Activated CD4-positive, alpha-beta T cell treated with anti-CD3 and anti-CD28 coated beads for 4 hours (primary cell): Measurements from ENCODE around the gene NTM.

Experiments
- DNase-seq, 2 donors: peaks; one replicate each; pipeline ENCODE4 v3.0.0-alpha.2; 2020

The NTM gene

DNA sequence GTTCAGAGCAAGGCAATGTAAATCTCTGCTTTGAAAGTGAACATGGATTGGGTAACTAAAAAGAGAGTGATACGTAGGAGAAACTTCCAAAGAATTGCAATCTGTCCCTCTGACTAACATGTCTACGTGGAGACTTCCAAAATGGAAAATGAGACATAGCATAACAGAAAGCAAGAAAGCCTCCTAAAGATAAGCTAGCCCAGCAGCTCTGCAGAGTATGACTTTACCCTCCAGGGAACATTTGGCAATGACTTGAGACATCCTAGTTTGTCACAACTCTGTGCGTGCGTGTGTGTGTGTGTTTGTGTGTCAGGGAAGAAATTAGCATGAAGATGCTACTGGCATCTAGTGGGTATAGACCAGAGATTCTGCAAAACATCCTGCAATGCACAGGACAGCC lies 817.4 kb downstream of the NTM start:
- DNase-seq: no peak

DNA sequence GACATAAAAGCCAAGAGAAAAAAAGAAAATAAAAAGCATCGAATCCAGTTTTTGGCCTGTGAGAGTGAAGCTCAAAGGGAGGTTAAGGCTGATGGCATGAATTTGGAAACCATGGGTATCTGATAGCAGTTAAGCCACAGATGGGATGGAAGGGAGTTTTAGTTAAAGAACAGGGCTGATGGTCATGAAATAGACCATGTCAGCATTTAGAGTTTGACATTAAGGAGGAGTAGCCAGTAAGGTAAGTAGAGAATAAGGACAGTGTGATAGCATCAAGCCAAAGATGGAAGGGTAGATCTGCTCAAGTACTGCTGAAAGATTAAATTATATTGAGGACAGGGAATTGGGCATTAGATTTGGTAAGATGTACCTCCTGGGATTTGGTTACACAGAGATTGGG lies 826.5 kb downstream of the NTM start:
- DNase-seq: no peak

DNA sequence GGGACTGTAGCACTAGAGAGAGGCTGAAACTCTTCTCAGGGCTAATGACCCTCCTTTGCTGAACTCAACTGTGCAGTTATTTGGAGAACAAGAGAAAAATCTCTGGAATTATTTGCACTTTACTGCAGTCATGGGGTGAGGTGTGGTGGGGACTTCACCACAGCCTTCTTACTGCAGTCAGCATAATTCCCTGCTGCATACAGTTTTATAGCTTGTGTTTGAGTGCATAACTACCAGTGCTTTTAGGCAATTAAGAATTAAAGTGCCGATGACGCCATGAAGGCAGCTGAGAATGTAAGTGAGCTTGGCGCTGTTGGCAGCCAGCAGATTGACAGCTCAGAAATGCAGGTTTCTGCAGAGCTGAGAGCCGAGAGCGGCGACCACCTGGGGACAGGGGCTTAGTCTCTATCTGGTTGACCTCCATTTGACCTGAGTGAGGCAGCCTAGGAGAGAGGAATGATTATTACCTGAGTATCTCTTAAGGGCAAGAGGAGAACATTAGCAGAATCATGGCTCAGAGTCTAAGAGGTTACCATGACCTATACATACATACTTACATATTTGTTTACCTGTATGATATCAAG lies 830.0 kb downstream of the NTM start:
- DNase-seq: no peak

DNA sequence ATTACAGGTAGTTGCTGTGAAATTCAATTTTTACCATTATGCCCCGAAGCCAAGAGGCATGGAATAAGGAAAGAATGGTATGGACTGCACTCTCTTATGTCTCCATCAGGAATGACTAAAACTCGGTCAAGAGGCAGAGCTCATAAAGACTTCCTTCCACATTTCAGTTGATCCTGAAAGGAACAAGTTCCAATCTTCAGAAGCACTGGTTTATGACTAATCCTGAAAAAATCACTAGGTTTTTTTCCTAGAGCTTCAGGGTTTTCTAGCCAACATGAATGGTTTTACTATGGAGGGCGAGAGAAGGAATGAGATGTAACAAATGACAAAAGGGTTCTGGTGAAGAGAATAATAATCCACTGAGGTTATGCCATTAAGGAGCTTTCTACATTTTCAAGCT lies 832.2 kb downstream of the NTM start:
- no peak for DNase-seq

DNA sequence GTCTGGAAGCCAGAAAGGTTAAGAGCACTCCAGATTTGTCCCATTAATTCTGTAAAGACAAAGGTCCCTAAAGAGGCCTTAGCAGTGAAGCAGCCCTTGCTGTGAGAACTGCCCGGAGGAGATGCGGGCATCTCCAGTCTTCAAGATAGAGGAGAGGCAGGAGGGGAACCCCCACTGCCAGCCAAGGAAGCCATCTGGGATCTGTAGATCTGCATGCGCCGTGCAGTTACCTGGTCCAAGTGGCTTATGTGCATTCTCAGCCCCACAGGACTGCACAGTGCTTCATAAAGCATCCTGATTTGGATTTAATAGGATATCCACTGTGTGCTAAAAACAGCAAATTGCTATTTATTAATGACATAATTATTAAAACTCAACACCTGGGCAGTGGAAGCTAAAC lies 834.6 kb downstream of the NTM start:
- no peak for DNase-seq

DNA sequence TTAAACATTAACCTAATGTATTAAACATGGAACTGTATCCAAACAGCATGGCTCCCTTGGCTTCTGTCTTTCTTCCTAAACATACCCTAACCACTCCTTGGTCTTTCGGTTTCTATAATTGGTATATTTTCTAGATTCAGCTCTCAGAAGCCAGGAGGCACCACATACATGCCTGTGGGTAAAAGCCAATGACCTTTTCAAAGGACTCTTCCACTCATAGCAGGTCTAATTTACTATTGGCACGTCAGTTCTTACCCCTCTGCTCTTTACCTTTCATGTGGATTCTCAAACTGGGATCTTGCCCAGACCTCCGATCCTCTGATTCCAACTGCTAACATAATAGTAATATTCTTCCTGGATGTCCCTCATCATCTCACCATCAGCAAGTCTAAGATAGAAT lies 835.1 kb downstream of the NTM start:
- no peak for DNase-seq

DNA sequence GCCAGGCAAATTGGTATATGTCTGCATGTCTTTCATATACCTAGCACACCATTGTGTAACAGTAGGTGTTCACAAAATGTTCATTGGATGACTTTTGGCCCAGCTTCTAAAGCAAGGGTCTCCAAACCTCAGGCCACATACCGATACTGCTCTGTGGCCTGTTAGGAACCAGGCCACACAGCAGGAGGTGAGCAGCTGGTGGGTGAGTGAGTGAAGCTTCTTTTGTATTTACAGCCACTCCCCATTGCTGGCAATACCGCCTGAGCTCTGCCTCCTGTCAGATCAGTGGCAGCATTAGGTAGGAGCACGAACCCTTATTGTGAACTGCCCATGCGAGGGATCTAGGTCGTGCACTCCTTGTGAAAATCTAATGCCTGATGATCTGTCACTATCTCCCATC lies 836.6 kb downstream of the NTM start:
- DNase-seq: no peak

DNA sequence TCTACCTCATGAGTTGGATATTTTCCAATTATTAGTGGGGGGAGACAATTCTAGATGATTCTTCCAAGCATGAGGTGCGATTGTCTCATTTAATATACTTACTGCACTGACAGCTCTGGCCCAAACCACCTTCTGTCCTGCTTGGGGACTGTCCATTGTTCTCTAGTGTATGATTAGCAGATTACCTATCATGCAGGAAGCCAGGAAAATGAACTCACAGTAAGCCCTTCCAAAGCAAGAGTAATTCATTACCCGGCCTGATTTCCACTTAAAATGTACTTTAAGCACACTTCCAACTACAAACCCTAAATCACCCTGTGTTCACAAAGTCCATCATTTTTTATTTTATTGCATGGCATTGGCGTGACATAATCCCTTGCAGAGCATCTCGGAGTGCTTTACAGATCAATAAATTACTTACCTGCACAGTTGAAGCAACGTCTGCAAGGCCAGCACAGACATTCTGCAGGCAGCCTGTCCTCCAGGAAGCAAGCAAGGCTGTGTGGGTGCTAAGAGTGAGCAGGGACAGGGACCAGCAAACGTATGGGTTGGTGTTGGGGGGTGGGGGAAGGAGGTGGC lies 838.2 kb downstream of the NTM start:
- no peak for DNase-seq

DNA sequence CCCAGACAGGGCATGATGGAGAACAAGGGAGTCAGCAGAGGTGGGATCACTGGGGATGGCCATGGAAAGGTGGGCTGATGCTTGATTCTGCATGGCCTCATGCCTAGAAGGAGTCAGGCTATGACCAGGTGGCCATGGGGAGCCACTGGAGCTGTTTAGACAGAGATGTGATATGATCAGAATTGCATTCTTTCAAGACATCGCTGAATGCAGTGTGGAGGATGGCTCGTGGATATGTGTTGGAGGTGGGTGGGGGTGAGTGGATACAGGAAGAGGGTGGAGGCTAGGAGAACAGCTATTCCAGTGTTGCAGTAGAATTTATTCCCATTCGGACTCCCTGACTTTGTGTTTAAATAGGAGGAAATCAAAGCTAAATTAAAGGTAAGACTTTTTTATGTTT lies 841.1 kb downstream of the NTM start:
- DNase-seq: no peak

DNA sequence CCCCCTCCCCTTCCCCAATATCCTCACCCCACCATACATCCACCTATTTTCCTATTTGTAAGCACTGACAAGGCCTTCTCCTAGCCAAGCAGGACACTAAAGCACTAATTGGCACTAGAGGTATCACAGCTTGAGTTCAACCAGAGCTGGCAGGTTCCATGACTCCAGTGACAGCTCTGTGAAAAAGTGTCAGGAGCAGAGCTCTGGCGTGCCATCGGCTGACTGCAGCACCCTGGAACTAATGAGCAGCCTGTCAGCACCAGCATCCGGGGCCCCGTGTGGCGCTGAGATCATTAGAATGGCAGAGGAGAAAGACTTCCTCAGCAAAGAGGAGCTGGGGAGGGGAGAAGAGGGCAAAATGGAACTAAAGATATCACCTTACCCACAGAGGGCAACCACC lies 847.4 kb downstream of the NTM start:
- DNase-seq: no peak

DNA sequence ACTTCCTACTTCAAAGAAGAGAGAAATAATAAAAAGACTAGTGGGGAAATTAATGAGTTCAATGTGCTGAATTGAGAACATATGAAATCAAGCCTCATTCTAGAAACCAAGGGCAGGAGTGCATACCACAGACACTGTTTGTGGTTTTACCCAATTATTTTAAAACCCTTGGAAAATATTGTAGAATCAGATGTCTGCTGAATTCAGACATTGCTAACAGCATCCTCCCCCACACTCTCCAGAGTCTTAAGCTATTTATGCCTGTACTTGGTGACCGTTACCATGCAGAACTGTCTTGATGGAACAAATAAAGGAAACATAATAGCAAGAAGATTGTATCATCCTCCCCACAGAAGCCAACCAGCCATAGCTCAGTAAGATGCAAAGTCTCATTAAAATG lies 850.1 kb downstream of the NTM start:
- DNase-seq: no peak

DNA sequence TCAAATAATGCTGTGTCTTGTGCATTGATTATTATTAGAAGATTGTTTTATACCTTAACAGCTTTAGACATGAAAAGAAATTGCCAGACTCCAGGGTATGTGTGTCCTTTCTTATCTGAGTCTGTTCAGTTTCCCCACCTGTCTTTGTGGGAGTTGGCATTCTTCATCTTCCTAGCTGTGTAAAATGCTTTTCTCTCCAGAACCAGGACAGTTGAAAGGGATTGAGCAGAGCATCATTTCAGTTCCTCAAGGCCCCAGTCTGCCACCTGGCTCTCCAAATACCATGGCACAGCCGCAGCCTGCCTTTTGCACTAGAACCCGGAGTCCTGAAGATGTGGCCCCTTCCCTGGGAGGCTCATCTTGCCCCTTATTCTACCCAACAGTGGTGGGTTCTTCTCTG lies 851.9 kb downstream of the NTM start:
- no peak for DNase-seq

DNA sequence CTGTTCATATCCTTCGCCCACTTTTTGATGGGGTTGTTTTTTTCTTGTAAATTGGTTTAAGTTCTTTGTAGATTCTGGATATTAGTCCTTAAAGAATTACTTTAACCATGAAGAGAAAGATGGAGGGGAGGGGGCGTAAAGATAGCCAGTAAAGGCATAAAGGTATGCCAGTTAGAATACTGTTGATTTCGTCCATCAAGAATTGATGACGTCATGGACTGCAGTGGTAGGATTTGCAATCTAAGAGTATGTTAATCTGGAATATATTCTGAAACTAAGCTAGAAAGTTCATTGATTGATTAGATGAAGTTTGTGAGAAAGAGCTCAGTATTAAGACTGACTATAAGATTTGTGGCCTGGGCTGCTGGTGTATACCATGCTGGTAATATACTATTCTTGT lies 856.1 kb downstream of the NTM start:
- no peak for DNase-seq

DNA sequence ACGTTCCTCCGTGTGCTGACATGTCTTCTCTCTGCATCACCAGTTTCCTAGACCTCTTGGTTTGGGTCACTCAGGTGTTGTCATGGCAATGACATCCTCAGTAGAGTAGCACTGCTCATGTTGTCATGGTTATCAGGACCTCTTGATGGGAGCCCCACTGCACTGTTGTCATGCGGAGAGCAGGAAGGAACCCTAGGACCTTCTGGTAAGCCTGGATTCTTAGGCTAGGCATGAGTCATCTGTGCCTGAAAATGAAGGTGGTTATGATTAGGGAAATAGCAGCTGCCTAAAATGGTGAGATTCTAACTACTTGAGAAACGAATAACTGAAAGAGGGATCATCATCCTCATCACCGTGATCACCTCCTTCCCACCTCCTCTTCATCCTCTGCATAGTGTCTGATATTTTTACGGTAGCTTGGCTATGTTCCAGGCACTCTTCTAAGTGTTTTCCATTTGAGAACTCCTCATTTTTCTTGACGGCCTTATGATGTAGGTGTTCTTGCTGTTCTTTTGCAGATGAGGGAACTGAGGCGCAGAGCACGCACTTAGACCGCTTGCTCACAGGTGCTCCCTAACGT lies 858.4 kb downstream of the NTM start:
- no peak for DNase-seq

DNA sequence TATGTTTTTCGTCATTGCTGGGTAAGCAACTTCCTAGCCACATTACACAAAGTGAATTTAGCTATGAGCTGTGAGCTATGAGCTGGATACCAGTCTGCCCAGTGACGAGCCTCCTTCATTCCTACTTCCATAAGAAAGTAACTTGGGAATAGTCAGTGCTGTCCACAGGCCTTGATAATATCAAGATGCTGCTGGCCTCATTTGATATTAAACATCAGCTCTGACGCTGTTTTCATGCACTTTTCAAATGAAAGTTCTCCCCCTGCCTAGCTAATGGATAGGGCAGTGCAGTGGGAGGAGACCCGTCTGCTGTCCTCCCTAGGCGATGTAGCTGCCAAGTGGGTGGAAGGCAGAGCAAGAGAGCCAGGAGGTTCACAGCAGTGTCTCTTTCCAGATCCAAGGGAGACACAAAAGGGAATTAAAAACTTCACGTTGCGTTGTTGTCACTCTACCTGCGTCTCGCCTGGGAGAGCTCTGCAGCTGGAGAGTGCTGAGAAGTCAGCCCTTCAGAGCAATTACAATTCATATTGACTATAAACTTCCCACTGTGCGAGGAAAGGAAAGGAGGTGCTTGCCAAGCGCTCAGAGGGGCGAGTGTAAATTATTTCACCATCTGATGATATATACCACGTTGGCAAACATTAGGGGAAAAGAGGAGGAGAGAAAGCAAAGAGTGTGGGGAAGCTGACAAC lies 861.4 kb downstream of the NTM start:
- DNase-seq: no peak

DNA sequence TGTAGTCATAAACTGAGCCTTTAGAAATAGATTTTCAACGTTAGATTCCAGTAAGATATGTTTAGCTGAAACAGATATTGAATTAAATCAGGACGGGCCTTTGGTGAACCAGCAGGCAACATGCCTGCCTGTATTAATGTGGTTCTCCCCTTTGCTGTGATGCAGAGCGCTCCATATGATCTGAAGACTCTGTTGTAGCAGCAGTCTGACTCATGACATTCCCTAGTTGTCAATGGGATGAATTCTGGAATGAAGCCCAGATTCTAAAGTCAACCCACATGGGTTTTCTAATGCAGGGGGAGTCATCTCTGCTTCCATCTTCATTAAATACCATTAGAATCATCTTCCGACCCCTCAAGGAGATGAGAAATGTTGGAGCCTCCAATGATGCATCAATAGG lies 864.5 kb downstream of the NTM start:
- no peak for DNase-seq

DNA sequence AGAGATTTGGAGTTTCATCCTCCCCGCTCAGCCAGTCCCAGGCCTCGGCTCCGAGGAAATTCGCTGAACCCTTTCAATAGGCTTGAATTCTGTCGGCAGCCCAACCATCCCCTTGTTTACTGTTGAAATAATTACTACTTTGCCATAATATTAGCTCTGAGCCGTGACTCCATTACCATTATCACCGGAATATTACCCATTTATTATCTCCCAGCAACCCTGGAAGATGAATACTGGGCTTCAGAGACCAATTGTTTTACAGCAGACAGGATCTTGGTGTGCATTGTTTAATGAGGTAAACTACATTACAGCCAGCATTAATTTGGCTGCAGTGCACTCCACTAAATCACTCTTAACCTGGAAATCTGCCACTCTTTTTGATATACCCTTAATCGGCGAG lies 867.4 kb downstream of the NTM start:
- no peak for DNase-seq

DNA sequence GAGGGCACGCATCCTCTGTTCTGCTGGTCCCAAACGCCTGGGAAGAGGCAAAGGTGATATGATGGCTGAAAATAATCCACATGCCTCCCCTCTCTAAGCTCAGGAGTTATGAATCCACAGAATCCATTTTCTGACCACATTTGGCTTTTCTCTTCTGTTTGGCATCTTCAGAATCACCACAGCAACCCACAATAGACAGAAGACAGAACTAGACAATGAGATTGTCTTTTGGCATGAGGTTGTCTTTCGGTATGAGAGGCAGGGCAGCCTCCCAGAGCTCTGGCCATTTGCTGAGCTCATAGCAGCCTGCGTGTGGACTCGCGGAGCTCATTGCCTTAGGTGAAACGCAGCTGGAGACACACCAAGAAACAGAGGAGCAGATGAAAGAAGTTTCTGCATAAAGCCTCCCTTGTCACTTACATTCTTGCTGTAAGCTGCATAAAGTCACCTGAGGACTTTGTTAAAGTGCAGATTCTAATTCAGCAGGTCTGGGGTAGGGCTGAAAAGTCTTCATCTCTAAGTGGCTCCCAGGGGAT lies 868.0 kb downstream of the NTM start:
- no peak for DNase-seq

DNA sequence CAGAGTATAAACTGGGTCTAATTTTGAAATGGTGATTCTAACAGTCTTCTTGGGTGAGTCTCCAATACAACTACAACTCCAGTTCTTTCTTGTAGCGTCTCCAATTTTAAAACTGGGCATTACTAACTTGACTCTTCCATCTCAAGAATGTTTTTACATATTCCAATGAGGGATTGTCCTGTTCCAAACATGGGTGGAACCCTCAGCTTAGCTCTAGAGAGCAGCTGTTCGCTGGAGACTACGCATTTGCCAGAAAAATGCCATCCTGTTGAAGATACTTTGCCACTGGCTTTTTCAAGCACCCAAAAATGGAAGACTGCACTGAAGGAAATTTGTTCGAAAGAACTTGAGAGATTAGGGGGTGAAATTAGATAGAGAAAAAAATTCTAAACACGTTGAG lies 870.0 kb downstream of the NTM start:
- no peak for DNase-seq

DNA sequence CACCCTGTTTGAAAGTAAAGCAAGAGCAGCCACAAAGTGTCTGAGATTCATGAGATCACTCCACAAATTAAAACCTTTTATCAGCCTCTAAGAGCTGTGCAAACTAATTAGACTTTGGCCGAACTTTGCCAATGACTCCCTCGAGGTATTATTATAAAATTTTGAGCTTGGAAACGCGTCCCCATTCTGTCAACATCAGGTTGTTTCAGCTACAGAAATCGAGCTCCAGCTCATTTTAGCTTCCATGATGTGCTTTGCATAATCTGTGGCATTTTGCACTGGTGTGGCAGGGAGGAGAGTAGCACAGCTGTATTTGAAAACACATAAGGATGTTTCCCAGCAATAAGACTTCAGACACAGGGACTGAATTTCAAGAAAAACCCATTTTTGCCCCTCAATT lies 872.2 kb downstream of the NTM start:
- DNase-seq: no peak

DNA sequence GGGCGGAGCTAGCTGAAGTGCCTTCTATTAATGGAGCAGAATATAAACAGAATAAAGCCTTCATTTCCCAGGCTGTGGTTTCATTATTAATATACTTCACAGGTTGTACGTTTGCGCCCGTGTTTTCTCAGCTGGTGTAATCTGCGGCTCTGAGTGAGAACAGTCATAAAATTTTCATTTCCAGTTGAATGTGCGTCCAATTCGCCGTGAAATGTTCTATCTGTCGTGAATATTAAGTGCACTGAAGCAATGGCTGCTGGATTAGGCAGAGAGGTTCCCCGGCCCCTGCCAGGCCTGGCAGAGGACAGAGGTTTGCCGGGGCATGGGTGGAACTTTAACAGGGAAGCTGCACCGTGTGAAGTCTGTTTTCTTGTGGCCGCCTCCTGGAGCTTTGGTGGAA lies 874.4 kb downstream of the NTM start:
- DNase-seq: no peak

DNA sequence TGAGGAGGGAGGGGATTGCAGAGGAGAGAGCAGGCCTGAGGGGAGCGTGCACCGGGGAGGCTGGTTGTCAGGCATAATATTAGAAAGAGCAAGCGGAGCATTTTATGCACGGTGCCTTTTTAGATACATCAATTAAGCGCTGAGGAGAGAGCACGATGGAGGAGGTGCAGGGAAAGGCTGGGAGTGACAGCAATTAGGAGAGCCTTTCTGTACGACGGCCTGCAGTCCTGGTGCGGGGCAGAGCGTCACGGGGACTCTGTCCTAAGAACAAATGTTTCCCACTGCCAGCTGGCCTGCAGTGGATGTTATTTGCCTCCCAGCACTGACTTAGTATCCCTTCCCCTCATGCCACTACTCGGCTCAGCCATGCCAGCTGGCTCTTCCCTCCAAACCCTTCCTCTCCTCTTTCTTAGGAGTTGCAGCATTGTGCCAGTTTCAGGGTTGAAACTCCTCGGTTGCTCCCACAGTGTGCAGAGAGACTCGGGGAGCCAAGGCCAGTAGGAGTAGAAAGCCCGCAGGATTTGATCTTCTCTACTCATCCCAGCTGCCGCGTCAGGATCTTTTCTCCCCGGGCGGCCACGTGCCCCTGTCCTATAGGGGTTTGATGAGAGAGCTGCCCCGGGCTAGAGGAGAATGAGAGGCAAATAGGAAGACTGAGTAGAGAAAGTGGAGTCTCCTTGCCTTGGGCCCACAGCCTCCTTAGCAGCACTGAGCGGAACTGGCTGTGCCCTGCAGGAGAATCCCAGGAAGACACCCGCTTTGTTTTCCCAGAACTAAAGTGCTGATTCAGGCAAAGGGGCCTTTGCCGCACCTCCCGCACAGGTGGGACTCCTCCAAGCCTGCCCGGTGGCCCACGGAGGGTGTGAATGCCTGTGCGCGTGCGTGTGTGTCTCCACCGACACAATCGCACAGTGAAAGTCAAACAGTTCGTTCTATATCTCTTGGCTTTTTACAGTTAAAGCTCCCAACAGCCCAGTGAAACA lies 875.3 kb downstream of the NTM start:
- no peak for DNase-seq

DNA sequence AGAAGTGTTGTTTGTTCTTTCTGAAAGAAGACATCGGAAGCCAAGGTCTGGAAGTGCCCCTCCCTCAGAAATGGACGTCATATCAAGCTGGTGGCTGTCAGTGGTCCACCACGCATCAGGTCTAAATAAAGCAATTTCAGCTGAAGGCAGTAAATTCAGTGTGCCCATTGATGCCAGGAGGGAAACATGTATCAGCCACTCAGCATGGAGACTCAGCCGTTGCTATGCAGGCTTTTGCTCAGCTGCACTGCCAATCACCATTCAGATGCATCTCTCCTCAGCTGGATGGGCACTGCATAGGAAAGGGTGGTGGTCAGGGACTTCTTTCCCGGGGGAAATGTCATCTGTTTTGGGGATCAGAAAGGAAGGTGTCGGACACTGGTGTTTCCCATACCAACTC lies 878.2 kb downstream of the NTM start:
- no peak for DNase-seq
